ENCODE data around the gene SKAP1. TPM values are rescaled to one million over a fixed set of nuclear protein-coding genes. Genes with fewer than 3 reads are reported as not detected.

Gene SKAP1
- polyA plus RNA-seq, 3 donors = 0.77 to 1.4 TPM; not detected in 1

DNA sequence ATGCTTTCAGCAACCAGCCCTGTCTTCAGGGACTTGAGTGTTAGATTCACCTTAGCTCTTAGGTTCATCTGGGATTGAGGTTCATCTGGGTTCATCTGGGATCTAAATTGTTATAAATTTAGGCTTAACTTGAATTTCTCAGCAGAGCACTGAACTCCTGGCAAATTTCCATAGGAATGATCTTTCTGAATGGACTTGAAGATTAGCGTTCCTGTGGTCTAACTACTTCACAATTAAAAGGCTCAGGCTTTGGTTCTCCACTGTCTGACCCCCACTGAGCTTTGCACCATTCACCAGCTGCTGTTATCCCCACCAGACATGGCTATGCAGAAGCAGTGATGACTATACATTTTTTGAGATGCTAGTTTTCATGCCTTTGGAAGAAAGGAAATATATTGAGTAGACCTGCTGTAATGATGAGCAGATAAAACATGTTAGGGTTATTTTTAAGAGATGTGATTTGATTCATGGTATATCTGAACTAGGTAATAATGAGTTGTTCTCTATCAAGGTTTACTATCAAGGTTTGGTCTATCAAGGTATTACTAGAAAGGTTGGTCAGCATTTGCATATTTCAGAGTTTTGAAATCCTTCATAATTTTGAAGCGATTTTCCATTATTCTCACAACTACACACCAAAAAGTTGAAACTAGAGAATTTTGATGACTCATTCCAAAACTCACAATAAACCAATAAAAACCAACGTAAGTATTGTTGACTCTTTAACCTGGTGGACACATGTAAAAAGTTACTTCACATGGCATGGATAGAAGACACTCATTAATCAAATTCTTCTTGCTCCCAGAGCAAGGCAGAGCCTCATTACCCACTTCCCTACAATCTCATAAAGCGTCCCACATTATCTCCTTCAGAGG, 250.7 kb downstream of the SKAP1 start:
- WGBS, 3 donors = 76 to 80% (median 79%) methylated on average over 4 of the region's 4 CpGs

GRCh38 chr17:48178317-48178716, 251.7 kb downstream of the SKAP1 start:
- no peak overlapping the region for H3K27ac ChIP-seq (ENCODE audit: low read depth, low read length)
- 84 to 85% (median 85%) methylated on average over 4 of the region's 4 CpGs for WGBS, 3 donors

More for the DNA sequence above, 250.7 kb downstream of the SKAP1 start:
- H3K27ac ChIP-seq (ENCODE audit: low read depth, low read length) = no peak overlapping the region

- WGBS, 3 donors = 63 to 96% (median 94%) methylated on average over 1 of the region's 1 CpG
- no peak overlapping the region for H3K27ac ChIP-seq (ENCODE audit: low read depth, low read length)
Observed at GRCh38 chr17:48177816-48178215, 252.2 kb downstream of the SKAP1 start.

- WGBS, 3 donors = 88 to 96% (median 89%) methylated on average over 3 of the region's 3 CpGs
Observed at GRCh38 chr17:48176471-48176855, 253.6 kb downstream of the SKAP1 start.

DNA sequence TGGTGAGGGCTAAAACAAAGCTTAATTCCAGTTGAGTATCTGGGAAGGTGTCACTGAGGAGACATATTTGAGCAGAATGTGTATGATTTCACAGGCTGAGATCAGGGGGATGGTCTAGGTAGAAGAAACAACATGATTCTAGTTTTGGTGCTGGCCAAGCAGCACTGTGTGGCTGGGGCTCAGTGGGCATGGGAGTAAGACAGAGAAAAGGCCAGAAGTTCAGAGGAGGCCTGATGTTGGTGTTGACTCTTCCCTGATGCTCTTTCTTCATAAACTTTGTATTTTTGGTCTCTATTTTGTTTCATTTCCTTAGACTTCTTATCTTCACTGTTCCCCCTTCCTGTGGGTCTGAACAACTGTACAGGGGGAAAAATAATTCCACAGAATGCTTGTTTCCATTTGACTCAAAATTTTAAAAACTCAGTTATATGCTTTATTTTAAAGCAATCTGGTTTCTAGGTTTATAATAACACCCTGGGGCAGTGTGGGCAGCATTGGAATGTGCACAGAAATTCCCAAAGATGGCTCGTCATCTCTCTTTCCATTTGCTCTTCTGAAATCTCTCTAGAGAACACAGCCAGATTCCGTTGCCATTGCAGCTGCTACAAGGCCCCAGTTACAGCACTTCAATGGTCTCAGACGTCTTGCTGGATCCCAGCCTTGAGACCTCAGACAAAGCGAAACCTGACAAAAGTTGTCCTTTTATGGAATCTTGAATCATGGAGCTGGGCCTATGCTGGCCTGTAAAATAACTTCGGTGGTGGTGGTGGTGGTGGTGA, 254.1 kb downstream of the SKAP1 start:
- no peak overlapping the region for H3K27ac ChIP-seq (ENCODE audit: low read depth, low read length)
- WGBS, 3 donors = 71 to 89% (median 77%) methylated on average over 5 of the region's 5 CpGs

More at GRCh38 chr17:48176471-48176855, 253.6 kb downstream of the SKAP1 start:
- H3K27ac ChIP-seq (ENCODE audit: low read depth, low read length) = no peak overlapping the region

DNA sequence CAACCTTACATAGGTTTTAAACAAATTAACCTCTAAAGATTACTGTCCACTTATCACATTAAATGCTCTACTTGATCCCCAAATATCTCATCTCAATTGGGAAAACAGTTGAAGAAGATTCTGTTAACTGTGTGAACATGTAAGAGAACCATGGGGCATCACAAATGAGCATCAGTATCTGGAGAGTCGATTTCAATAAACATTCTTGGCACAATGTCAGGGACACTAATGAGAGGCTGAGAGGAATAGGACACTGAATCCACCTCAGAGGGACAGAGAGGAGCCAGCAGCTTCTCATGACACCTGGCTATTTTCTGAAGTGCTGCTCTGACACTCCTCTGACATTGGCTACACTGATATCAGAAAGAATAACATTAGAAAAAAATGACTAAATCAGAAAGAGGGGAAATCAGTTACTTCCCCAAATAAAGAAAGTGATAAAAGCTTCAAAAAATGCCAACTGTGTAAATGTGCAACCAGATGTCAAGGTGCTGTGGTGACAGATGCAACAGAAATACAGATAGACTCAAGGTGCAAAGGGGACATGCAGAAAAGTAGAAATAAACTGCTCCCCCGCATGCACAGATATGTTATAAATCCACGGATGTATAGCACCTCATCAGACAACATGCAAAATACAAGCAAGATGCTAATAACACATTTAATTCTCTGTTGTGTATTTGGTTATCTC, 255.0 kb downstream of the SKAP1 start:
- 78 to 83% (median 78%) methylated on average over 3 of the region's 3 CpGs for WGBS, 3 donors
- H3K27ac ChIP-seq (ENCODE audit: low read depth, low read length) = no peak overlapping the region

DNA sequence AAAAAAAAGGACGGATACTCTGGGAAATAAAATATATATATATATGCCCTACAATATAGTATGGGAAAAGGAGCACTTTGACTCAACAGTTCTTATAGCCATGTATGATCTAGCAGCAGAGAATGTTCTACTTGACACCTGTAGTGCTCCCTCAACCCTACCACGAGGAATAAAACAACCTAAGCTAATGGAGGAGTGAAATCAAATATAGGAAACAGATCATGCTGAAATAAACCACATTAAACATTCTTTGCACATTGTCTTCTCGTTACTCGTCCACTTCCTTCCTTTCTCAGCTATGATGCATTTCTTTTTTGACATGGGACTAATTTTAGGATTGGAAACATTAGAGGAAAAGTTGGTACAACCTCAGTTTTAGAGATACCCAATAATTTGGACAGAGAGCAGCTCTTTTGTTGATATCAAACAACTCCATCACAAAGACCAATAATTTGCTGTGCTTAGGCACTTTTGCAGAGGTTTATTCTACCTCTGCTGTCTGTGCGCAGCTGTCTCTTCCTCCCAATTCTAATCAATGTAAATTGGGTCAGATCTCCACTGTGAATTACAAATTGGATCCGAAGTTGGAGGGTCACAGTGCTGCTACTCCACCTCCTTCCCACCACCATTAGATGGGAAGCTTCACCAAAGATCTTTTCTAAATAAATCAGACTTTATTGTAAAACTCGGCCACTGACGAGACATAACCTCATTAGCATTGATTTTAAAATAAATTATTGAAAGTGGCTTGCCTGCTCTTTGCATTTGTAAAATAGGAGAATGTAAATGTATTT, 256.6 kb downstream of the SKAP1 start:
- H3K27ac ChIP-seq (ENCODE audit: low read depth, low read length) = no peak overlapping the region
- 70 to 84% (median 74%) methylated on average over 8 of the region's 8 CpGs for WGBS, 3 donors

DNA sequence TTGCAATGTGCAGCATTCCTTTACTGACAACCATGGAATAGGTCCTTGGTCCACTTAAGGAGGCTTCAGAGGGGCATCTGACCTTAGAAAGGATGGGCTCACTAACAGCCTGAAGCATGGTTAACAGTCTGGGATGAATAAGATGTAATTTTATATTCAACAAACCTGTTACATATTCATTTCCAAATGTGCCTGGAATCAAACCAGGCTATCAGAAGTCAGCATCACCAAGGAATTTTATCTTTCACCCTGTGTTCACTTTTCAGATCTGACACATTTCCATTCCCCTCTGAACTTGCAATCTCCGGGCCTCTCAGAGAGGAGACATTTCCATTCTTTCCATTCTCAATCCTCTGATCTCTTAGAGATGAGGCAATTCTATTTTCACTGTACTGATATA, 260.1 kb downstream of the SKAP1 start:
- H3K27ac ChIP-seq (ENCODE audit: low read depth, low read length) = no peak overlapping the region
- 80 to 88% (median 81%) methylated on average over 1 of the region's 1 CpG for WGBS, 3 donors

DNA sequence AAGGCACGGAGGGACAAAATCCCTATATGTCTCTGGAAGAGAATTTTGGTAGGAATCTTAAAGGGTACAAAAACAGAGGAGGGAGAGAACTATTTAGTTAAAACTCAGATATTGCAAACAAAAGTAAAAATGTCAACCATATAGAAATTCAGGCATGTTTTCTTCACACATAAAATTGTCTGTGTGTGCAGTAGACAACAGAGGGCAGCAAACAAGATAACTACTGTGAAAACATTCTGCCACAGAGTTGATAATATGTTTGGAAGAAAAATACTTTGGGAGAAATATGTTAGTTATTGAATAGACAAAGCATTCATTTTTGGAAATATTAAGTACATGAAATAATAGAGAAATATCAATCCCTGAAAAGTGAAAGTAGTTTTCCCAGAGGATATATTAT, 266.2 kb downstream of the SKAP1 start:
- WGBS, 3 donors = 91 to 97% (median 92%) methylated on average over 1 of the region's 1 CpG
- H3K27ac ChIP-seq (ENCODE audit: low read depth, low read length) = no peak overlapping the region

GRCh38 chr17:48162946-48163506, 267.0 kb downstream of the SKAP1 start:
- H3K27ac ChIP-seq (ENCODE audit: low read depth, low read length) = no peak overlapping the region
- 22 to 53% (median 48%) methylated on average over 5 of the region's 5 CpGs for WGBS, 3 donors

GRCh38 chr17:48162306-48162934, 267.6 kb downstream of the SKAP1 start:
- 44 to 95% (median 95%) methylated on average over 5 of the region's 5 CpGs for WGBS, 3 donors

DNA sequence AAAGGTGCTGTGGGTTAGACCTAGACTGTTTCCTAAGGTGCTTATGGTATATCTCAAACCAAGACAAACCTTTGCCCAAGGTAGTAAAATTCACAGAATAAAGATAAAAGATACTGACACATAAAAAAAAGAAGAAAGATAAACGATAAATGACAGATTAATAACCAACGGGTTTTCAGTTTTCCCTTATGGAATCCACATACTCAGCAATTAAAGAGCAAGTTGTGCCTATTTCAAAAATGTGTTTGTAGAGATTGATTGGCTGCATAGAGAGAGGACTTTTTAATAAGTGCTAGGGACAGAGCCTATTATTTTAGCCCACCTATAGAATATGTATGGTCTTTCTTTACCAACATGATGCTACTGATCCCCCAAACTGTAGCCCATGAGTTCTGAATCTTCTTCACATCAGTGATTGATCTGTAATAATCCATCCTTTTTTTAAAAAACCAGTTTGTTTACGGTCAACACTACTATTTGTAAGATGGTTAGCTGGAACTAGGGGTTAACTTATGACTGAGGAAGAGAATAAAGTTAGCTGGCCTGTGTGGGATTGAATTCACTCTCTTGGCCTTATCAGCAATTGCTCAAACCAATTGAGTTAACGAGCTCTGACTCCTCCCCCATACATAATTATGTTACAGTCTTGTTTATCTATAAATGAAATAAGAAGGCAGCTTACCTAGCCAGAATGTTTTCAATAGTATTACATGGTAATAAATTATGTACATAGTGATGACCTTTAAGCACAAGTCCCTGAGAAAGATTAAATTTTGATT, 268.7 kb downstream of the SKAP1 start:
- 48 to 93% (median 79%) methylated on average over 4 of the region's 4 CpGs for WGBS, 3 donors
- H3K27ac ChIP-seq (ENCODE audit: low read depth, low read length) = no peak overlapping the region

More at GRCh38 chr17:48162306-48162934, 267.6 kb downstream of the SKAP1 start:
- H3K27ac ChIP-seq (ENCODE audit: low read depth, low read length) = no peak overlapping the region

- no peak overlapping the region for H3K27ac ChIP-seq (ENCODE audit: low read depth, low read length)
- WGBS, 3 donors = 37 to 90% (median 87%) methylated on average over 5 of the region's 5 CpGs
Observed at GRCh38 chr17:48160177-48161081, 269.6 kb downstream of the SKAP1 start.

DNA sequence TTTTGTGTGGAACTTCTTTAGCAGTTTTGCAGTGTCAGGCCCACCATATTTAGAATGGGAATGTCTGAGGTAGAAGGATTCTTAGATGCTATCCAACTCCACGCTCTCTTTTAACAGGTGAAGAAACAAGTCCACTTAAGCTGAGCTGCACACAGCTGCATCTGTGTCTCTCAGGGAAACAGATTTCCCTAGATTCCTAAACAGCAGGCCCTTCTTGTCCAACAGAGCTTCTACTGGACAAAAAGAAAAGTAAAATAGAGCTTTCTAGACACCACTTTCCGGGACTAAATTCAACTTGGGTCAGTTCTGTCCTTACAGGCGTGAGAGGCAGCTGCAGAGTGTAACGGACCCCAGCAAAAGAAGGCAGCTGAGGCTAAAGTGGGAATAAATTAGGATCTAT, 270.8 kb downstream of the SKAP1 start:
- WGBS, 3 donors = 88 to 95% (median 95%) methylated on average over 4 of the region's 4 CpGs
- H3K27ac ChIP-seq (ENCODE audit: low read depth, low read length) = no peak overlapping the region

DNA sequence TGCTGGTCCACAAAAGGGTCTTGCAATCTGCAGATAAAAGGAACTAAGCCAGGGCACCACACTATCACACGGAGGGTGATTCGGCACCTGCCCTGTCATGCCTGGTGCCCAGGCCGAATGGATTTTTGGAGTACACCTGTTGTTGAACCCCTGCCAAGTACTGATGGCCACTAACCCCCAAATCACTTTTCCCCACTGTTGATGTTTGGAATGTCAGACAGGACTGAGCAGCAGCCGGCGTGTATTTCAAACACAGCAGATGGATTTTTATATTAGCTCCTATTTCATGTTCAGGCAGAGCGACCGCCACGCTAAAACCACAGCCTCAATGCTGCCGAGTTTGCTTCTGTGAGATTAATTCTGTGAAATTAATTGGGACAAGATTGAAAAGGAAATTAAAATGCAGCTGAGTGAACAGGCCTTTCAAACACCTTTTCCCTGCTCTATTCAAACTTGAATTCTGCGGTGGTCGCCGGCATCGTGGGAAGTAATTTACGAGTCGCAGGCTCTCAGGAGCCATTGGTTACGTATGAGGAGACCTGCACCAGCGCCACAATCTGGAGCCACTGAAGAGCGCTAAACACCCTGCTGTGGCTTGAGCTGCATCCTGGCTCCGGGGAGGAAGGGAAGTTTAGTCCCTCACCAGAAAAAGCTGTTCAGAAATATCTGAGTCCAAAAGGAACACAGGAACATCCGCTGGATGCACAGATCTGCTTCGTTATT, 274.0 kb downstream of the SKAP1 start:
- 41 to 77% (median 58%) methylated on average over 21 of the region's 21 CpGs for WGBS, 3 donors
- H3K27ac ChIP-seq (ENCODE audit: low read depth, low read length) = no peak overlapping the region

Data from adipose tissue (tissue), 3 donors.